ENCODE data around the gene PAIP2B.

PAIP2B gene

DNA sequence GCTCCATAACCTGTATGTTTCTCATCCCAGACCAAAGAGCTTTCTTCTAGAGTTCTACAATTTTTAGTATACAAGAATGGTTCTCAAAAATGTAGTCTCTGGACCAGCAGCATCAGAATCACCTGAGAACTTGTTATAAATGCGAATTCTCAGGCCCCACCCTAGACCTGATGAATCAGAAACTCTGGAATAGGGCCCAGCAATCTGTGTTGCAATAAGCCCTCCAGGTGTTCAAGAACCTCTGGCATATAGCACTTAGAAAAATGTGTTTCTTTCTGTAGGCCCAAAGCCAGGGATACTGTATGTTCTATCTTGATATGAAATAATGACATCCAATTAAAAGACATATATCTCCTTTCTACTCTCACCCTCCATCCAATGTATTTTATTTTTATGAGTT lies 10.4 kb downstream of the PAIP2B start:
- Histone ChIP-seq H3K36me3 (no peaks in the 10 kb centered on the region), H3K4me3 (ENCODE audit: low read depth in 1 of 2, low read length in 1 of 2) (no peak overlapping the region), H3K4me1 (ENCODE audit: control insufficient read depth in 1 of 2, insufficient read depth in 1 of 2, low read depth in 1 of 2, low read length in 1 of 2) (no peaks in the 10 kb centered on the region), H3K27me3 (no peaks in the 10 kb centered on the region), H3K9me3 (no peaks in the 10 kb centered on the region), H3K27ac (no peak overlapping the region)
- TF ChIP-seq, protein P1, sequence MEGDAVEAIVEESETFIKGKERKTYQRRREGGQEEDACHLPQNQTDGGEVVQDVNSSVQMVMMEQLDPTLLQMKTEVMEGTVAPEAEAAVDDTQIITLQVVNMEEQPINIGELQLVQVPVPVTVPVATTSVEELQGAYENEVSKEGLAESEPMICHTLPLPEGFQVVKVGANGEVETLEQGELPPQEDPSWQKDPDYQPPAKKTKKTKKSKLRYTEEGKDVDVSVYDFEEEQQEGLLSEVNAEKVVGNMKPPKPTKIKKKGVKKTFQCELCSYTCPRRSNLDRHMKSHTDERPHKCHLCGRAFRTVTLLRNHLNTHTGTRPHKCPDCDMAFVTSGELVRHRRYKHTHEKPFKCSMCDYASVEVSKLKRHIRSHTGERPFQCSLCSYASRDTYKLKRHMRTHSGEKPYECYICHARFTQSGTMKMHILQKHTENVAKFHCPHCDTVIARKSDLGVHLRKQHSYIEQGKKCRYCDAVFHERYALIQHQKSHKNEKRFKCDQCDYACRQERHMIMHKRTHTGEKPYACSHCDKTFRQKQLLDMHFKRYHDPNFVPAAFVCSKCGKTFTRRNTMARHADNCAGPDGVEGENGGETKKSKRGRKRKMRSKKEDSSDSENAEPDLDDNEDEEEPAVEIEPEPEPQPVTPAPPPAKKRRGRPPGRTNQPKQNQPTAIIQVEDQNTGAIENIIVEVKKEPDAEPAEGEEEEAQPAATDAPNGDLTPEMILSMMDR (IDR thresholded peaks at IDR 0.05): no peak

- Histone ChIP-seq H3K27me3 (no peaks in the 10 kb centered on the region), H3K36me3 (no peaks in the 10 kb centered on the region)
- TF ChIP-seq, protein P1 (IDR thresholded peaks at IDR 0.05): no peak
Observed at GRCh38 chr2:71215447-71215846, 11.5 kb downstream of the PAIP2B start.

GRCh38 chr2:71212336-71212735 lies 14.6 kb downstream of the PAIP2B start:
- TF ChIP-seq, protein P1 (IDR thresholded peaks at IDR 0.05): no peak
- no peak overlapping the region for H3K27ac ChIP-seq
- no peaks in the 10 kb centered on the region for H3K27me3 ChIP-seq
- no peaks in the 10 kb centered on the region for H3K4me1 ChIP-seq (ENCODE audit: control insufficient read depth in 1 of 2, insufficient read depth in 1 of 2, low read depth in 1 of 2, low read length in 1 of 2)
- no peaks in the 10 kb centered on the region for H3K9me3 ChIP-seq
- H3K4me3 ChIP-seq (ENCODE audit: low read depth in 1 of 2, low read length in 1 of 2): no peak overlapping the region
- no peaks in the 10 kb centered on the region for H3K36me3 ChIP-seq

More at GRCh38 chr2:71215447-71215846, 11.5 kb downstream of the PAIP2B start:
- Histone ChIP-seq H3K9me3 (no peaks in the 10 kb centered on the region), H3K4me1 (ENCODE audit: control insufficient read depth in 1 of 2, insufficient read depth in 1 of 2, low read depth in 1 of 2, low read length in 1 of 2) (no peaks in the 10 kb centered on the region), H3K4me3 (ENCODE audit: low read depth in 1 of 2, low read length in 1 of 2) (no peak overlapping the region), H3K27ac (no peak overlapping the region)

GRCh38 chr2:71210292-71210691 lies 16.6 kb downstream of the PAIP2B start:
- TF ChIP-seq, protein P1 (IDR thresholded peaks at IDR 0.05): no peak
- Histone ChIP-seq H3K4me1 (ENCODE audit: control insufficient read depth in 1 of 2, insufficient read depth in 1 of 2, low read depth in 1 of 2, low read length in 1 of 2) (no peaks in the 10 kb centered on the region), H3K36me3 (no peaks in the 10 kb centered on the region), H3K4me3 (ENCODE audit: low read depth in 1 of 2, low read length in 1 of 2) (no peak overlapping the region), H3K27me3 (no peaks in the 10 kb centered on the region), H3K27ac (no peak overlapping the region), H3K9me3 (no peaks in the 10 kb centered on the region)

DNA sequence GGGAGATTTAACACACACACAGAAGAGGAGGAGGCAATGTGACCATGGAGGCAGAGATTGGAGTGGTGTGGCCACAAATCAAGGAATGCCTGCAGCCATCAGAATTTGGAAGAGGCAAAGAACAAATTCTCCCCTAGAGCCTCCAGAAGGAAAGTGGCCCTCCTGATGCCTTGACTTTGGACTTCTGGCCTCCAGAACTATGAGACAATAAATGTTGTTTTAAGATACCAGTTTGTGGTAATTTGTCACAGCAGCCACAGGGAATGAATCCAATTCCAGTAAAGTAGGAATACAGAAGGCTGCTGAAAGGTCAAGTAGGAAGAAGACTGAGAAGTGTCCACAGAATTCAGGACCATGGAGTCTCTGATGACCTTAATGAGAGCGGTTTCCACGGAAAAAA lies 18.1 kb downstream of the PAIP2B start:
- Histone ChIP-seq H3K27me3 (no peaks in the 10 kb centered on the region), H3K4me1 (ENCODE audit: control insufficient read depth in 1 of 2, insufficient read depth in 1 of 2, low read depth in 1 of 2, low read length in 1 of 2) (no peaks in the 10 kb centered on the region), H3K27ac (no peak overlapping the region), H3K36me3 (no peaks in the 10 kb centered on the region), H3K9me3 (no peaks in the 10 kb centered on the region), H3K4me3 (ENCODE audit: low read depth in 1 of 2, low read length in 1 of 2) (no peak overlapping the region)
- TF ChIP-seq, protein P1 (IDR thresholded peaks at IDR 0.05): no peak

- no peaks in the 10 kb centered on the region for H3K27me3 ChIP-seq
- H3K36me3 ChIP-seq: no peaks in the 10 kb centered on the region
- H3K4me1 ChIP-seq (ENCODE audit: control insufficient read depth in 1 of 2, insufficient read depth in 1 of 2, low read depth in 1 of 2, low read length in 1 of 2): no peaks in the 10 kb centered on the region
- H3K27ac ChIP-seq: no peak overlapping the region
- H3K9me3 ChIP-seq: no peaks in the 10 kb centered on the region
- H3K4me3 ChIP-seq (ENCODE audit: low read depth in 1 of 2, low read length in 1 of 2): no peak overlapping the region
- TF ChIP-seq, protein P1 (IDR thresholded peaks at IDR 0.05): no peak
Observed at GRCh38 chr2:71207601-71208000, 19.3 kb downstream of the PAIP2B start.

Data from neutrophil (primary cell).